Midbrain (tissue), 1 donor: ENCODE measurements around the gene DGKB.
"Not testable (repeated sequence)": the region's sequence is repeated elsewhere in the genome, so short reads cannot be mapped to it uniquely, and the experiment has no call there.

ENCODE experiments used
- DNase-seq: peaks from one replicate; lab custom pipeline; 2025; lab: John Stamatoyannopoulos, UW

The DGKB gene

DNA sequence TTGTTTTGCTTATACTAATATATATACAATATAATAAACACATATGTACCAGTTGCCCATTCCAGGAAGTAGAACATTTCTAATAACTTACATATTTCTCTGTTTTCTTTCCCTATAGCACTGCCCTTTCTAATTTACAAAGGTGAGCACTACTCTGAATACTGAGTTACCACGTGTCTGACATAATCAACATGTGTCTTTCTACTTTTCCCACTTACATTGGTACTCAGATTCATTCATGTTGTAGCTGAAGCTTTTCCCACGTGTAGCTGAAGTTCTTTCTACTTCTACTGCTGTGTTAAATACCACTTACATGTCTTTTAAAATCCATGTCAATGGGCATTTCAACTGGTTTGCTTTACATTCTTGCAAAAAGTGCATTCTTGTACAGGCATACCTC, 317.3 kb downstream of the DGKB start:
- no peak for DNase-seq

- DNase-seq = no peak
These were observed 319.0 kb downstream of the DGKB start for GRCh38 chr7:14583518-14583917.

GRCh38 chr7:14582010-14582409, 320.5 kb downstream of the DGKB start:
- DNase-seq = no peak

DNA sequence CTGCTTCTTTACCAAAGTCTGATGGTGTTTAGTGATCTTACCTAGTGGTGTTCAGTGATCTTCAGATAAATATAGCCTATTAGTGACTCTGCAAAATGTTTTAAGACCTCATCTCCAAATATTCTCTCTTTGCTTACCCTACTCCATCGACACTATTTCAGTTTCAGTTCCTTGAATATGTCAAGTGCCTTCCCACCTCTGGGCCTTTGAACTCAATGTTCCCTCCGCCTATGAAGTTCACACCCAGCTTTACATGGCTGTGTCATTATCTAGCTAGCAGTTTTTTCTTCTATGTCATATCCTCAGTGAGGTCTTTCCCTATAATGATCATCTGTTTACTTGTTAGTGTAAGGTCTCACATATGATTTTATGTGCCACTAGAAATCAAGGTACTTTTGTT, 322.6 kb downstream of the DGKB start:
- DNase-seq = no peak

GRCh38 chr7:14576578-14576977, 326.0 kb downstream of the DGKB start:
- DNase-seq = no peak

- no peak for DNase-seq
These were observed 331.6 kb downstream of the DGKB start for GRCh38 chr7:14570750-14571607.

DNA sequence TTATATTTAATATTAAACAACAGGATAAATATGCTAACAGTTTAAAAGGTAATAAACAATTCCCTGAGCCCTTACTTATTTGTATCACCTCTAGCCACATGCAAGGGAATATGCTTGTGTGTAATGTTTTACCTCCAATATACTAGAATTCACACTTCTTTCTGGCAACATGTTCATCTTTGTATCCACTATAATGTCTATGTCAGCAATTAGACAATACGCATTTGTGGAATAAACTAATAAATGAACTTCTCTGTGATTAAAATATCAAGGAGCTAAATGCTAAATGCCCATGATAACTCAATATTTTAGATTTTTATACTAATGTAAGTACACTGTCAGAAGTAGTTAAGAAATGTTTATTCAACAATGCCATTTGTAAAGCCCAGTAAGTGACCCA, 350.5 kb downstream of the DGKB start:
- DNase-seq = no peak

DNA sequence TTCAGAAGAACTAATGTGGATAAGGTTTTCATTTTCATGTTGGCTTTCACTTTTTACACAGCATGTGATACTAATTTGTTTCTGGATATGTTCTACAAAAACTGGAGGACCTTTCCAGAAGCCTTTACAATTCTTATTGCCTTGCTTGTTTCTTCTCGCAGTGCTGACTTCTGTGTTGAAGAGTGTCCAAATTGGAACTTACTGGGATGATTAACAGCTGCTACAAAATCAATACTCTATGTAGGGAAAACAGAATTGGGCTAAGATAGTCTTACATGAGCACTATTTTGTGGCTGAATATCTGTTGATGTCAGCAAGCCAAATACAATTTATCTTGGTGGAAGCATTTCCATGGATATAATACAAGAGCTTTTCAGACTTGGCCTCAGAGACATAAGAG, 351.2 kb downstream of the DGKB start:
- no peak for DNase-seq

DNA sequence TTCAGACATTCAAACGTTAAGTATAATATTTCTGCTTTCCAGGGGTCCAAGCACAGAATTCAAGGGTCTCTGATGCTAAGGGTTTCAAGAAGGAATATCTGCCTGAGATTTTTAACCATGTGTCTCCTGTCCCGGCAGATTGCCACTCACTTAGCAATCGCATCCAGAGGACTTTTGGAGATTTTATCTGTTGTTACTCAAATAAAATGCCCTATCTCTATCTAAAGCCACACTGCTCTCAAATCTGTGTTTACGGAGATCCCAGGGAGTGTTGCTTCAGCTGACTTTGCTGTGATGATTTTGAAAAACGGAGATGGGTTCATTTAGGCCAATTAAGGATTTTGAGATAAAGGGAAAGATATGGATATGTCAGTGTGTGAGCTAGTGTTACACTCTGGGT, 359.9 kb downstream of the DGKB start:
- no peak for DNase-seq

- no peak for DNase-seq
These were observed 381.4 kb downstream of the DGKB start for GRCh38 chr7:14521183-14521582.

DNA sequence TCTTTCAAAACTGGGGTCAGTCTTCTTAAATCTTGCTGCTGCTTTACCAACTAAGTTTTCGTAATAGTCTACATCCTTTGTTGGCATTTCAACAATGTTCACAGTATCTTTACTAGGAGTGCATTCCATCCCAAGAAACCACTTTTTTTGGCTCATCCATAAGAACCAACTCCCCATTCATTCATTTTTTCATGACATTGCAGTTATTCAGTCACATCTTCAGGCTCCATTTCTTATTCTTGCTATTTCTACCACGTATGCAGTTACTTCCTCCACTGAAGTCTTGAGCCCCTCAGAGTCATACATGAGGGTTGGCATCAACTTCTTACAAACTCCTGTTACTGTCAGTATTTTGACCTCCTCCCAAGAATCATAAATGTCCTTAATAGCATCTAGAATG, 392.3 kb downstream of the DGKB start:
- no peak for DNase-seq

DNA sequence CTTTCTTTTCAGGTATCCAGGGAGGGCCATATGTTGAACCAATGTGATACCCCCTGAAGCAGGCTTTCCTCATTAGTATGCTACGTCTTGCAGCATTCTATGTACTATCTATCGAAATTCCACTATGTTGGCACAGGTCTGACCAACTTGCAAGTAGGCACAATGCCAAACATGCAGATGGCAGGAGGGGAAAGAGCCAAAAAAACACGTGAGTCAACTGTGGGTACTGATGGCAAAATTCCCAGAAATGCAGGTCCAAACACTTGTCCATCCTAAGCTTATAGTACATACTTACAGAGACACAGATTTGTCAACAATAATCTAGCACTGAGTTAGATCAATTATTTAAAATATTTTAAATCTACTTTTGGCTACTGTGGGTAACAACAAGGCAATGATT, 394.9 kb downstream of the DGKB start:
- DNase-seq = no peak

DNA sequence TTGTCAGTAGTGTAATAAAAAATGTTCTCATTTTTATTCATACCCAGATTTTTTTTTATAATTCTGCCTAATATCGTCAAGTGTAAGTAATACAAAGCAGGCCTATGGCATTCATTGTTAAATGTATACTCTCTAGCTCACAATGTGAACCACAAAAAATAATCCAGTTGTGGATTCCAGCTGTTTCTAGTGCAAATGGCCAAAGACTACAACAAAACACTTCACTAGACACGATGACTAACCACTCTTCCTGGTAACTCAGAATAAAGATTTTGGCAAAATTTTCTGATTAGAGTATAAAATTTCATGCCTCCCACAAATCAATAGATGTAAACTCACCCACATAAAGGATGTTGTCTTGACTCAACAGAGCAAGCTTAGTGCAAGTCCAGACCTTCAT, 396.6 kb downstream of the DGKB start:
- no peak for DNase-seq

DNA sequence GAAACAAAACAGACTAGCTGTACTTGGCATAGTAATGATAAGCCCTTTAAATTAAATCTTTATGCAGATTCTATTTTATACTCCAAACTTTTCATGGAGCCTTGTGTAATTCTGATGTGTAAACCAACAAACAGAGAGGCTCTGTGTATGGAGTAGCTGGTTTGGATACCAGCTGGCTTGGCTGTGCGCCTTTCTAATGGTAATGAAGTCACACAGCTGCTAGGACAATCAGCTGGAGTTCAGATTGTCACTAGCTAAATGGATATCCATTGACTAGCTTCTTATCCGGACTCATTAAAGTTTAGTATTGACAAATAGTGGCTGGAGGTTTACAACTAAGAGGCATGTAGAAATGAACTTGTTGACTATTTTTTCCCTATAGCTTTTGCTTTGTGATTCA, 398.4 kb downstream of the DGKB start:
- DNase-seq = peak; percentile 56

GRCh38 chr7:14503623-14504022, 398.9 kb downstream of the DGKB start:
- no peak for DNase-seq

DNA sequence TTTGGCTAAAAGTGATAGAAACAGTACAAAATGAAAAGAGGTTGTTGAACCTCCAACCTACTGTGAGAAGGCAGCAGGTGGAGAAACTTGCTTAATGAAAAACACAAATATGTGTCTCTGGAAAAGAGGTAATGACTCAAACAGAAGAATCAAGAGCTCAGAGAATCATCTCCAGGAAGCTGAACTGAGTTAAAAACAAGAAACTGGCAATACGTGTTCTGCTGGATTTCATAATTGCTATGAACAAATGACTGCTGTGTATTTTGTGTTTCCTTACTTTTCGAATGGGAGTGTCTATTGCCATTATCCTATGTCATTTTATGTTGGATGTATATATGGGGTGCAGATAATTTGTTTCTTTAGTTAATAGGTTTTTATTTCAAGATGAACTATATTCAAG, 401.1 kb downstream of the DGKB start:
- no peak for DNase-seq

- DNase-seq = no peak
These were observed 405.2 kb downstream of the DGKB start for GRCh38 chr7:14497390-14497789.

- no peak for DNase-seq
These were observed 406.9 kb downstream of the DGKB start for GRCh38 chr7:14495633-14496032.

DNA sequence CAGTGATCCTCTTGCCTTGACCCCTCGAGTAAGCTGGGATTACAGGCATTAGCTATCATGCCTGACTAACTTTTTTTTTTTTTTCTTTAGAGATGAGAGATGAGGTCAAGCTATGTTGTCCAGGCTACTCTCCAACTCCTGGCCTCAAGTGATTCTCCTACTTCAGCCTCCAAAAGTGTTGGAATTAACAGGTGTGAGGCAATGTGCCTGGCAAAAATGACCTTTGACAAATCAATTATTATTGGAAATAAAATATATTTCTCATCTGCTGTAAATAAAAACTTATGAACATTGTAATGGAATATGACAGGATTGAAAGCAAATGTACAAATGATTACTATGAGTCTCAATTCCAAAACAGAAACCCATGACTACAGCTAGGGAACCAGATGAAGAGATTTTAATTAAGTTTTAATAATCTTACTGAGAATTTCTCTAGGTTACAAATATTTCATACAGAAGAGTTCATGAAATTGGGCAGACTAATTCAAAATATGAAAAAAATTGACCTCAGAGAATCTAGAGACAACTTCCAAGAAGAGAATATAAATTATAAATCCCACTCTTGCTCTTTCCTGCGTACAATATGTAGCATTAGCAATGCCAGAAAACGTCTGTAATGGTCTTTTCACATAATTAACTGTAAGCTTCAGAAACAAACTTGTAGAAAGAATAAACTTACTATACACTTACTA, 414.7 kb downstream of the DGKB start:
- DNase-seq = no peak

- DNase-seq = no peak
These were observed 418.9 kb downstream of the DGKB start for GRCh38 chr7:14483663-14484062.

GRCh38 chr7:14480281-14480680, 422.3 kb downstream of the DGKB start:
- DNase-seq = no peak

- no peak for DNase-seq
These were observed 423.6 kb downstream of the DGKB start for GRCh38 chr7:14478834-14479510.

GRCh38 chr7:14461716-14462115, 440.8 kb downstream of the DGKB start:
- not testable (repeated sequence) for DNase-seq
